Stimulated activated CD8-positive, alpha-beta memory T cell treated with anti-CD3 and anti-CD28 coated beads, Interleukin-7, amount 100 ng/mL, for 24 hours (primary cell): ENCODE data around the gene WDR86.

ENCODE experiments used
- DNase-seq: peaks from one replicate; pipeline ENCODE4 v3.0.0-alpha.2; 2020; ENCODE audit warnings: low read depth

The WDR86 gene

GRCh38 chr7:151378496-151379192 lies 31.2 kb downstream of the WDR86 start:
- DNase-seq, result no peak

- no peak for DNase-seq
These were observed 31.8 kb downstream of the WDR86 start for GRCh38 chr7:151378011-151378410.

- no peak for DNase-seq
These were observed 32.4 kb downstream of the WDR86 start for GRCh38 chr7:151377406-151377805.

- DNase-seq, result no peak
These were observed 33.5 kb downstream of the WDR86 start for GRCh38 chr7:151376218-151376902.

GRCh38 chr7:151375530-151376217 lies 34.2 kb downstream of the WDR86 start:
- no peak for DNase-seq

- DNase-seq, result no peak
These were observed 35.1 kb downstream of the WDR86 start for GRCh38 chr7:151374726-151375125.

GRCh38 chr7:151374139-151374538 lies 35.7 kb downstream of the WDR86 start:
- no peak for DNase-seq

- DNase-seq, result no peak
These were observed 36.2 kb downstream of the WDR86 start for GRCh38 chr7:151373599-151373998.

GRCh38 chr7:151372612-151373265 lies 37.1 kb downstream of the WDR86 start:
- no peak for DNase-seq

- no peak for DNase-seq
These were observed 38.6 kb downstream of the WDR86 start for GRCh38 chr7:151371266-151371665.

GRCh38 chr7:151368136-151368571 lies 41.7 kb downstream of the WDR86 start:
- DNase-seq, result peak; percentile 47

GRCh38 chr7:151367284-151367683 lies 42.6 kb downstream of the WDR86 start:
- DNase-seq, result no peak

GRCh38 chr7:151366880-151367222 lies 43.0 kb downstream of the WDR86 start:
- DNase-seq, result no peak

GRCh38 chr7:151366166-151366879 lies 43.5 kb downstream of the WDR86 start:
- DNase-seq, result no peak

GRCh38 chr7:151363182-151363581 lies 46.7 kb downstream of the WDR86 start:
- DNase-seq, result no peak

GRCh38 chr7:151361193-151361959 lies 48.5 kb downstream of the WDR86 start:
- DNase-seq, result no peak

- no peak for DNase-seq
These were observed 57.3 kb downstream of the WDR86 start for GRCh38 chr7:151352512-151352911.

- peak; percentile 16 for DNase-seq
These were observed 57.9 kb downstream of the WDR86 start for GRCh38 chr7:151351967-151352366.

GRCh38 chr7:151351027-151351426 lies 58.8 kb downstream of the WDR86 start:
- no peak for DNase-seq

- no peak for DNase-seq
These were observed 60.4 kb downstream of the WDR86 start for GRCh38 chr7:151349507-151349853.

- DNase-seq, result no peak
These were observed 60.9 kb downstream of the WDR86 start for GRCh38 chr7:151348970-151349369.
